GM12891 (cell line): ENCODE measurements around the gene LEP.

Experiments used
- PAX5 ChIP-seq: IDR thresholded peaks from 2 replicates; pipeline ENCODE4 v1.6.1; 2011; ENCODE audit warnings: low read length, moderate library complexity, mild to moderate bottlenecking; ENCODE audit not compliant: insufficient read depth, severe bottlenecking
- POLR2A ChIP-seq: IDR thresholded peaks from 2 replicates; pipeline ENCODE4 v1.6.1; 2011; ENCODE audit warnings: low read depth, low read length, control low read depth
- POLR2AphosphoS5 ChIP-seq: IDR thresholded peaks from 2 replicates; pipeline ENCODE4 v1.6.1; 2011; ENCODE audit warnings: low read depth, low read length, control low read depth
- POU2F2 ChIP-seq: IDR thresholded peaks from 2 replicates; pipeline ENCODE4 v1.6.1; 2011; ENCODE audit warnings: low read depth, mild to moderate bottlenecking, control low read depth, low read length, moderate library complexity
- TAF1 ChIP-seq: IDR thresholded peaks from 2 replicates; pipeline ENCODE4 v1.6.1; 2011; ENCODE audit warnings: low read depth, low read length, control low read depth

DNA sequence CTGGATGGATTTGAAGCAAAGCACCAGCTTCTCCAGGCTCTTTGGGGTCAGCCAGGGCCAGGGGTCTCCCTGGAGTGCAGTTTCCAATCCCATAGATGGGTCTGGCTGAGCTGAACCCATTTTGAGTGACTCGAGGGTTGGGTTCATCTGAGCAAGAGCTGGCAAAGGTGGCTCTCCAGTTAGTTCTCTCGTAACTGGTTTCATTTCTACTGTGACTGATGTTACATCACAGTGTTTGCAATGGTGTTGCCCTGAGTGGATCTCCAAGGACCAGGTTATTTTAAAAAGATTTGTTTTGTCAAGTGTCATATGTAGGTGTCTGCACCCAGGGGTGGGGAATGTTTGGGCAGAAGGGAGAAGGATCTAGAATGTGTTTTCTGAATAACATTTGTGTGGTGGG is 14.2 kb downstream of the LEP start:
- TF ChIP-seq POLR2AphosphoS5 = no peak
- TF ChIP-seq POLR2A = no peak
- TF ChIP-seq TAF1 = no peak
- no peak for TF ChIP-seq PAX5
- TF ChIP-seq POU2F2 = no peak
